GM20431 (cell line): ENCODE measurements around the gene DDR2.
"Not testable (repeated sequence)": the region's sequence is repeated elsewhere in the genome, so short reads cannot be mapped to it uniquely, and the experiment has no call there.

ENCODE experiments used
- in situ Hi-C: fragments of 300-500 bp; cut with MseI, MboI; formaldehyde crosslinking; loops from one replicate; pipeline ENCODE4 v1.15.0; 2020; ENCODE audit warnings: low sequenced_read_pairs; ENCODE audit not compliant: unreplicated experiment

The DDR2 gene

GRCh38 chr1:162712317-162713029 is 80.2 kb downstream of the DDR2 start:
- in situ Hi-C loops, result no loop called here

- in situ Hi-C loops, result no loop called here
Observed at GRCh38 chr1:162716123-162716522, 83.9 kb downstream of the DDR2 start.

- in situ Hi-C loops, result no loop called here
Observed at GRCh38 chr1:162716552-162716951, 84.3 kb downstream of the DDR2 start.

- in situ Hi-C loops, result no loop called here
Observed at GRCh38 chr1:162717548-162718184, 85.4 kb downstream of the DDR2 start.

GRCh38 chr1:162719678-162720077 is 87.4 kb downstream of the DDR2 start:
- in situ Hi-C loops, result no loop called here

GRCh38 chr1:162720996-162721395 is 88.7 kb downstream of the DDR2 start:
- in situ Hi-C loops, result no loop called here

GRCh38 chr1:162721471-162721870 is 89.2 kb downstream of the DDR2 start:
- in situ Hi-C loops, result no loop called here

GRCh38 chr1:162722036-162722435 is 89.8 kb downstream of the DDR2 start:
- in situ Hi-C loops, result no loop called here

GRCh38 chr1:162724583-162725120 is 92.4 kb downstream of the DDR2 start:
- in situ Hi-C loops, result no loop called here

GRCh38 chr1:162725301-162725837 is 93.1 kb downstream of the DDR2 start:
- in situ Hi-C loops, result no loop called here

GRCh38 chr1:162726555-162726954 is 94.3 kb downstream of the DDR2 start:
- in situ Hi-C loops, result no loop called here

GRCh38 chr1:162727493-162727892 is 95.2 kb downstream of the DDR2 start:
- in situ Hi-C loops, result not testable (repeated sequence)

GRCh38 chr1:162728573-162728972 is 96.3 kb downstream of the DDR2 start:
- in situ Hi-C loops, result no loop called here

- in situ Hi-C loops, result not testable (repeated sequence)
Observed at GRCh38 chr1:162729195-162729774, 97.0 kb downstream of the DDR2 start.

- in situ Hi-C loops, result no loop called here
Observed at GRCh38 chr1:162732094-162732493, 99.8 kb downstream of the DDR2 start.

- in situ Hi-C loops, result no loop called here
Observed at GRCh38 chr1:162732566-162733335, 100.5 kb downstream of the DDR2 start.

GRCh38 chr1:162733336-162733590 is 101.0 kb downstream of the DDR2 start:
- in situ Hi-C loops, result no loop called here

- in situ Hi-C loops, result no loop called here
Observed at GRCh38 chr1:162734047-162734446, 101.8 kb downstream of the DDR2 start.

GRCh38 chr1:162736184-162736583 is 103.9 kb downstream of the DDR2 start:
- in situ Hi-C loops, result no loop called here

- in situ Hi-C loops, result no loop called here
Observed at GRCh38 chr1:162736633-162737067, 104.4 kb downstream of the DDR2 start.
